Breast epithelium (tissue), 4 donors: ENCODE measurements around the gene ARHGAP31. TPM values are rescaled to one million over a fixed set of nuclear protein-coding genes. Genes with fewer than 3 reads are reported as not detected.
"Not testable (repeated sequence)": the region's sequence is repeated elsewhere in the genome, so short reads cannot be mapped to it uniquely, and the experiment has no call there.

Experiments
- DNase-seq, 2 donors: peaks; one replicate each; pipeline ENCODE4 v3.0.0-alpha.2; 2019; ENCODE audit warnings: low spot score in 2 of 2
- H3K27ac ChIP-seq, 2 donors: fragments of 200-600 bp; sonication (generic) in 1 of 2; one replicate each; pipeline ENCODE4 v1.5.1; 2016 to 2019; ENCODE audit warnings: mild to moderate bottlenecking in 1 of 2
- H3K27me3 ChIP-seq, 2 donors: fragments of 200-600 bp; sonication (generic) in 1 of 2; one replicate each; pipeline versions ENCODE4 v1.5.1 to v1.6.0; 2017 to 2019; ENCODE audit warnings: control low read depth in 1 of 2, mild to moderate bottlenecking in 1 of 2
- H3K36me3 ChIP-seq: fragments of 200-600 bp; one replicate; pipeline ENCODE4 v1.5.1; 2019
- H3K4me1 ChIP-seq, 2 donors: fragments of 200-600 bp; sonication (generic); one replicate each; pipeline ENCODE4 v1.5.1; 2016 to 2019; ENCODE audit warnings: control low read depth in 1 of 2
- H3K4me3 ChIP-seq, 3 donors: fragments of 200-600 bp; sonication (generic); 1 replicate in 2 of 3; 2 replicates in 1 of 3; pipeline ENCODE4 v1.5.1; 2016 to 2019; ENCODE audit warnings: mild to moderate bottlenecking in 3 of 3, moderate library complexity in 2 of 3
- H3K9me3 ChIP-seq, 2 donors: fragments of 200-600 bp; sonication (generic) in 1 of 2; one replicate each; pipeline ENCODE4 v1.5.1; 2016 to 2019; ENCODE audit warnings: control low read depth in 1 of 2
- CTCF ChIP-seq, 3 donors: fragments of 450-650 bp; IDR thresholded peaks; one replicate each; pipeline ENCODE4 v1.5.1; 2016 to 2017; ENCODE audit warnings: antibody characterized with exemption in 3 of 3, mild to moderate bottlenecking in 3 of 3, moderate library complexity in 3 of 3
- POLR2A ChIP-seq: fragments of 450-650 bp; IDR thresholded peaks from one replicate; pipeline ENCODE4 v1.6.1; 2016; ENCODE audit warnings: antibody characterized with exemption, mild to moderate bottlenecking, moderate library complexity
- POLR2AphosphoS5 ChIP-seq, 3 donors: sonication (generic); formaldehyde crosslinking; IDR thresholded peaks; one replicate each; pipeline ENCODE4 v1.6.1; 2017; ENCODE audit warnings: antibody characterized with exemption in 3 of 3
- intact Hi-C: fragments of 100-400 bp; cut with DNase I; formaldehyde crosslinking; loops from one replicate; pipeline ENCODE4 v1.15.1; 2023; ENCODE audit warnings: low total_unique reads
- total RNA-seq, 3 donors: library from RNA; depleted of rRNA; stranded (reverse); fragments of >200 nt; gene quantifications; one replicate each; pipeline ENCODE4 v1.1.0, GENCODE V29; 2016

Gene ARHGAP31
- total RNA-seq, 3 donors from 2014 or later: 11.6 to 19.3 (median 18.2) TPM

DNA sequence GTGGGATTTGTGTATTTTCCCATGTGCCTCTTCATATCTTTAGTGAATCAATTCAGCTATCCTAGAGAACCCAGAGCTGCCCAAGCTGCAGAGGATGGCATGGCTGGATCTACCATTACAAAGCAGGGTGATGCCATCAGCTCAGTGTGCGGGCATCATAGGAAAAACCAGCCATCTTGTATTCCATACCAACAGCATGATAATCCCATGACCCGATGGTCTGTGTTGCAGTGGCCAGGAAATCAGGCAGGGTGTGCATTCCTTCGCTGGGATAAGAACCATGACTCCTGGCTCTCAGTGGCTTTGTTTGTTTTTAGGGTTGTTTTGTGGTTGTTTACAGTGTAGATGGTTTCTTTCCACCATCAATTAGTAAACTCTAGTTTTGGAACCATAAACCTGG, 36.0 kb downstream of the ARHGAP31 start:
- Histone ChIP-seq H3K4me3 (no peak overlapping the region), H3K9me3 (no peaks in the 10 kb centered on the region), H3K27ac (no peak overlapping the region), H3K4me1 (no peaks in the 10 kb centered on the region), H3K36me3 (no peaks in the 10 kb centered on the region), H3K27me3 (no peaks in the 10 kb centered on the region)
- intact Hi-C loops: no loop called here
- DNase-seq: no peak
- TF ChIP-seq POLR2AphosphoS5 (IDR thresholded peaks at IDR 0.05) (no peak), CTCF (IDR thresholded peaks at IDR 0.05) (no peak), POLR2A (no peak)

- intact Hi-C loops: no loop called here
- H3K9me3 ChIP-seq: no peaks in the 10 kb centered on the region
- TF ChIP-seq CTCF (IDR thresholded peaks at IDR 0.05): no peak
- no peak for TF ChIP-seq POLR2AphosphoS5 (IDR thresholded peaks at IDR 0.05)
- no peak for TF ChIP-seq POLR2A
- H3K27me3 ChIP-seq: no peaks in the 10 kb centered on the region
- no peaks in the 10 kb centered on the region for H3K4me1 ChIP-seq
- H3K36me3 ChIP-seq: no peaks in the 10 kb centered on the region
- DNase-seq: no peak
- H3K27ac ChIP-seq: no peak overlapping the region
- H3K4me3 ChIP-seq: no peak overlapping the region
These were observed 36.7 kb downstream of the ARHGAP31 start for GRCh38 chr3:119330858-119331257.

DNA sequence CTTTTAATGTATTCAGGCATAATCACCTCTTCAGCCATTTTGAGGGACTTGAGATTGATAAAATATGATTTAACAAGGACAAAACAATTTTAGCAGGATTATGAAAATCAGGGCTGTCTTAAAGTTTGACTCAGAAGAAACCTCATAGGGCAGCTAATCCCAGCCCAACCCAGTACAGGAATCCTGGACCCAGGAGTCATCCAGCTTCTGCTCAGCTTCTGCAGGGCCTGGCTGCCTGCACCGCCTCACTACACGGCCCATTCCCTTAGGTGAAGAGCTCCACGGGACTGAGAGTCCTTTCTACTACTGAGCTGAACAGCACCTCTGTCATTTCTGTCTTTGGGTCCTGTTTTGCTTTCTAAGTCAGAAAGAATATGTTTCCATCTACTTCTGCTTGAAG, 37.5 kb downstream of the ARHGAP31 start:
- TF ChIP-seq POLR2A (no peak), POLR2AphosphoS5 (IDR thresholded peaks at IDR 0.05) (no peak), CTCF (IDR thresholded peaks at IDR 0.05) (no peak)
- no peak overlapping the region for H3K4me3 ChIP-seq
- no peaks in the 10 kb centered on the region for H3K36me3 ChIP-seq
- intact Hi-C loops: no loop called here
- no peaks in the 10 kb centered on the region for H3K9me3 ChIP-seq
- H3K27me3 ChIP-seq: no peaks in the 10 kb centered on the region
- H3K4me1 ChIP-seq: no peaks in the 10 kb centered on the region
- H3K27ac ChIP-seq: no peak overlapping the region
- no peak for DNase-seq

DNA sequence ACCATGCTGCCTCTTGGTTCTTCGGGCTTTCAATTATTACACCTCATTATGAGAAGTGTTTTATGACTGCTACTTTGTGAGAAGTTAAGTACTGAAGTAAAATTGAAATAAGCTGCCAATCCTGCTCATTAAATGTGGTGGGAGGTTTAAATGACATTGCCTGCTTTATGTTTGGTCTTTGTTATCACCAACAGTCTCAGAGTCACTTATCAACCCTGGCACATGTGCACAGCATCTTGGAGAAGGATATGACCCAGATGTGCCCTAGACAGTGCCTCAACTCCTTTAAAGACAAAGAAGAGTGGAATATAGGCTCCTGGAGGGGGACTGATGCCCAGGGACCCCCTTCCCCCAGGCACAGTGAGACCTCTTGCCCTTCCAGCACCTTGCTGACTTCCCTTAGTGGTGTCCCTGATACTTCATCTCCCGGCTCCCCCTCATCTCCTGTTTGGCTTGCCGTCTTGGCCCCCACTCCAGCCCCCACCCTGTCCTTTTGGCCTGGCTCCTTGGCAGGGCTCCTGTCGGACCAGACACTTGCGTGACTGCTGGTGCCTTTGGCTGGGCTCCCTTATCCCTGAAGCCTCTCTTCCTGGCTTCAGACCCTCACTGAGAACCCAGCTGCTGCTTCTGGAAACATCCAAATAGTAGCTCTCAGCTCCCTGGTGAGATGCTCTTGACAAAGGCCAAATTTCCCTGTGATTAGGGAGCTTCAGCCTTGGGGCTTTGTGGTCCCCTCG, 39.8 kb downstream of the ARHGAP31 start:
- no peak for DNase-seq
- TF ChIP-seq POLR2AphosphoS5 (IDR thresholded peaks at IDR 0.05) (no peak), CTCF (IDR thresholded peaks at IDR 0.05) (no peak), POLR2A (no peak)
- Histone ChIP-seq H3K9me3 (no peaks in the 10 kb centered on the region), H3K4me1 (no peaks in the 10 kb centered on the region), H3K27ac (no peak overlapping the region), H3K27me3 (no peaks in the 10 kb centered on the region), H3K36me3 (no peaks in the 10 kb centered on the region), H3K4me3 (no peak overlapping the region)
- intact Hi-C loops: no loop called here

- TF ChIP-seq POLR2AphosphoS5 (IDR thresholded peaks at IDR 0.05) (no peak), CTCF (IDR thresholded peaks at IDR 0.05) (no peak), POLR2A (no peak)
- no peak for DNase-seq
- intact Hi-C loops: no loop called here
- no peak overlapping the region for H3K27ac ChIP-seq
- H3K4me1 ChIP-seq: no peaks in the 10 kb centered on the region
- no peaks in the 10 kb centered on the region for H3K27me3 ChIP-seq
- H3K36me3 ChIP-seq: no peaks in the 10 kb centered on the region
- H3K9me3 ChIP-seq: no peaks in the 10 kb centered on the region
- no peak overlapping the region for H3K4me3 ChIP-seq
These were observed 42.6 kb downstream of the ARHGAP31 start for GRCh38 chr3:119336823-119337222.

GRCh38 chr3:119337407-119337806, 43.2 kb downstream of the ARHGAP31 start:
- H3K4me3 ChIP-seq, H3K4me1 ChIP-seq, DNase-seq, H3K27ac ChIP-seq, H3K9me3 ChIP-seq, H3K27me3 ChIP-seq, intact Hi-C loops, H3K36me3 ChIP-seq: not testable (repeated sequence)
